ENCODE measurements around the gene HADHB.
A peak's percentile ranks its signal among the peaks of the same experiment; 100 is the strongest.

Gene HADHB

GRCh38 chr2:26312471-26312870, 67.7 kb downstream of the HADHB start:
- Histone ChIP-seq H3K4me3 (ENCODE audit: low read depth, low read length) (no peak overlapping the region), H3K27me3 (ENCODE audit: insufficient read depth, low read depth, severe bottlenecking) (no peaks in the 10 kb centered on the region), H3K36me3 (no peaks in the 10 kb centered on the region), H3K27ac (no peak overlapping the region), H3K9me3 (ENCODE audit: severe bottlenecking) (no peaks in the 10 kb centered on the region)
- TF ChIP-seq CTCF (IDR thresholded peaks at IDR 0.05; ENCODE audit: low read depth, low read length) = no peak
- DNase-seq = no peak

- H3K9me3 ChIP-seq (ENCODE audit: severe bottlenecking) = no peaks in the 10 kb centered on the region
- no peak for DNase-seq
- TF ChIP-seq CTCF (IDR thresholded peaks at IDR 0.05; ENCODE audit: low read depth, low read length) = no peak
- no peak overlapping the region for H3K27ac ChIP-seq
- H3K36me3 ChIP-seq = no peaks in the 10 kb centered on the region
- no peaks in the 10 kb centered on the region for H3K27me3 ChIP-seq (ENCODE audit: insufficient read depth, low read depth, severe bottlenecking)
- no peak overlapping the region for H3K4me3 ChIP-seq (ENCODE audit: low read depth, low read length)
These were observed 68.7 kb downstream of the HADHB start for GRCh38 chr2:26313446-26313845.

GRCh38 chr2:26314243-26314642, 69.5 kb downstream of the HADHB start:
- peak; percentile 68 for DNase-seq
- peak; percentile 75 for TF ChIP-seq CTCF (IDR thresholded peaks at IDR 0.05; ENCODE audit: low read depth, low read length)
- Histone ChIP-seq H3K4me3 (ENCODE audit: low read depth, low read length) (no peak overlapping the region), H3K27ac (no peak overlapping the region), H3K27me3 (ENCODE audit: insufficient read depth, low read depth, severe bottlenecking) (no peaks in the 10 kb centered on the region), H3K9me3 (ENCODE audit: severe bottlenecking) (no peaks in the 10 kb centered on the region), H3K36me3 (no peaks in the 10 kb centered on the region)

- peak; percentile 40 for DNase-seq
- H3K4me3 ChIP-seq (ENCODE audit: low read depth, low read length) = no peak overlapping the region
- no peaks in the 10 kb centered on the region for H3K9me3 ChIP-seq (ENCODE audit: severe bottlenecking)
- H3K27me3 ChIP-seq (ENCODE audit: insufficient read depth, low read depth, severe bottlenecking) = no peaks in the 10 kb centered on the region
- TF ChIP-seq CTCF (IDR thresholded peaks at IDR 0.05; ENCODE audit: low read depth, low read length) = peak; percentile 45
- H3K36me3 ChIP-seq = no peaks in the 10 kb centered on the region
- no peak overlapping the region for H3K27ac ChIP-seq
These were observed 71.3 kb downstream of the HADHB start for GRCh38 chr2:26316041-26316440.

- Histone ChIP-seq H3K4me3 (ENCODE audit: low read depth, low read length) (no peak overlapping the region), H3K36me3 (no peaks in the 10 kb centered on the region), H3K27me3 (ENCODE audit: insufficient read depth, low read depth, severe bottlenecking) (no peaks in the 10 kb centered on the region), H3K27ac (no peak overlapping the region), H3K9me3 (ENCODE audit: severe bottlenecking) (no peaks in the 10 kb centered on the region)
- TF ChIP-seq CTCF (IDR thresholded peaks at IDR 0.05; ENCODE audit: low read depth, low read length) = no peak
- DNase-seq = no peak
These were observed 72.1 kb downstream of the HADHB start for GRCh38 chr2:26316845-26317244.

GRCh38 chr2:26317377-26318105, 72.8 kb downstream of the HADHB start:
- Histone ChIP-seq H3K36me3 (no peaks in the 10 kb centered on the region), H3K27ac (no peak overlapping the region), H3K27me3 (ENCODE audit: insufficient read depth, low read depth, severe bottlenecking) (no peaks in the 10 kb centered on the region), H3K9me3 (ENCODE audit: severe bottlenecking) (no peaks in the 10 kb centered on the region), H3K4me3 (ENCODE audit: low read depth, low read length) (no peak overlapping the region)
- DNase-seq = no peak
- TF ChIP-seq CTCF (IDR thresholded peaks at IDR 0.05; ENCODE audit: low read depth, low read length) = no peak

All from WERI-Rb-1 (cell line).